T-helper 1 cell treated with Interleukin-12 subunit alpha and Interleukin-12 subunit beta and Interleukin-4 antibody, amounts not matched to agents 30 ng/mL and 1 ng/mL, for 36 hours (primary cell): ENCODE data around the gene ZNF275. TPM values are rescaled to one million over a fixed set of nuclear protein-coding genes. Genes with fewer than 3 reads are reported as not detected.

Source experiments
- intact Hi-C: fragments of 100-400 bp; cut with micrococcal nuclease; formaldehyde crosslinking; loops from one replicate; pipeline ENCODE4 v1.15.1; 2024
- total RNA-seq: library from RNA; stranded (reverse); gene quantifications from 2 replicates; pipeline ENCODE4 v1.2.3, GENCODE V29; 2022

Gene ZNF275
- total RNA-seq, 1 donor from 2014 or later: 24.3 TPM

GRCh38 chrX:153352858-153353257, 18.9 kb downstream of the ZNF275 start:
- intact Hi-C loops: no loop called here

GRCh38 chrX:153353416-153353815, 19.5 kb downstream of the ZNF275 start:
- intact Hi-C loops: no loop called here

GRCh38 chrX:153357877-153358276, 23.9 kb downstream of the ZNF275 start:
- intact Hi-C loops: no loop called here

- intact Hi-C loops: no loop called here
These were observed 27.9 kb downstream of the ZNF275 start for GRCh38 chrX:153361781-153362397.

- intact Hi-C loops: no loop called here
These were observed 31.7 kb downstream of the ZNF275 start for GRCh38 chrX:153365670-153366069.

GRCh38 chrX:153366119-153366518, 32.2 kb downstream of the ZNF275 start:
- intact Hi-C loops: no loop called here

GRCh38 chrX:153366878-153367538, 33.1 kb downstream of the ZNF275 start:
- intact Hi-C loops: no loop called here

GRCh38 chrX:153370293-153371055, 36.5 kb downstream of the ZNF275 start:
- intact Hi-C loops: loop anchor here (10.0 kb wide), 1 partner anchor 336 kb away; no protein-coding TSS in a partner anchor

GRCh38 chrX:153371256-153371655, 37.3 kb downstream of the ZNF275 start:
- intact Hi-C loops: loop anchor here (10.0 kb wide), 1 partner anchor 336 kb away; no protein-coding TSS in a partner anchor

GRCh38 chrX:153372949-153373348, 39.0 kb downstream of the ZNF275 start:
- intact Hi-C loops: loop anchor here (10.0 kb wide), 1 partner anchor 338 kb away; no protein-coding TSS in a partner anchor

- intact Hi-C loops: loop anchor here (10.0 kb wide), 1 partner anchor 340 kb away; no protein-coding TSS in a partner anchor
These were observed 40.5 kb downstream of the ZNF275 start for GRCh38 chrX:153374426-153374825.

- intact Hi-C loops: loop anchor here (10.0 kb wide), 1 partner anchor 341 kb away; no protein-coding TSS in a partner anchor
These were observed 41.6 kb downstream of the ZNF275 start for GRCh38 chrX:153375571-153375970.

- intact Hi-C loops: loop anchor here (10.0 kb wide), 1 partner anchor 343 kb away; no protein-coding TSS in a partner anchor
These were observed 43.8 kb downstream of the ZNF275 start for GRCh38 chrX:153377727-153378126.

- intact Hi-C loops: loop anchor here (10.0 kb wide), 1 partner anchor 344 kb away; no protein-coding TSS in a partner anchor
These were observed 44.7 kb downstream of the ZNF275 start for GRCh38 chrX:153378607-153379006.

- intact Hi-C loops: loop anchor here (10.0 kb wide), 1 partner anchor 345 kb away; no protein-coding TSS in a partner anchor
These were observed 45.6 kb downstream of the ZNF275 start for GRCh38 chrX:153379508-153379907.

GRCh38 chrX:153379971-153380581, 46.1 kb downstream of the ZNF275 start:
- intact Hi-C loops: loop anchor here (2.0 to 10.0 kb wide), 2 partner anchors 47 to 345 kb away; no protein-coding TSS in a partner anchor

GRCh38 chrX:153380691-153381090, 46.7 kb downstream of the ZNF275 start:
- intact Hi-C loops: loop anchor here (2.0 kb wide), 1 partner anchor 48 kb away; no protein-coding TSS in a partner anchor

- intact Hi-C loops: loop anchor here (2.0 kb wide), 1 partner anchor 49 kb away; no protein-coding TSS in a partner anchor
These were observed 48.0 kb downstream of the ZNF275 start for GRCh38 chrX:153381684-153382532.

- intact Hi-C loops: no loop called here
These were observed 48.9 kb downstream of the ZNF275 start for GRCh38 chrX:153382563-153383482.
